Activated effector memory CD4-positive, alpha-beta T cell treated with Interleukin-2 at 50 U/mL for 16 hours (primary cell): ENCODE measurements around the gene SPC24.
"Not testable (repeated sequence)": the region's sequence is repeated elsewhere in the genome, so short reads cannot be mapped to it uniquely, and the experiment has no call there.

Experiments used
- DNase-seq: peaks from one replicate; pipeline ENCODE4 v3.0.0-alpha.2; 2020

SPC24 gene

DNA sequence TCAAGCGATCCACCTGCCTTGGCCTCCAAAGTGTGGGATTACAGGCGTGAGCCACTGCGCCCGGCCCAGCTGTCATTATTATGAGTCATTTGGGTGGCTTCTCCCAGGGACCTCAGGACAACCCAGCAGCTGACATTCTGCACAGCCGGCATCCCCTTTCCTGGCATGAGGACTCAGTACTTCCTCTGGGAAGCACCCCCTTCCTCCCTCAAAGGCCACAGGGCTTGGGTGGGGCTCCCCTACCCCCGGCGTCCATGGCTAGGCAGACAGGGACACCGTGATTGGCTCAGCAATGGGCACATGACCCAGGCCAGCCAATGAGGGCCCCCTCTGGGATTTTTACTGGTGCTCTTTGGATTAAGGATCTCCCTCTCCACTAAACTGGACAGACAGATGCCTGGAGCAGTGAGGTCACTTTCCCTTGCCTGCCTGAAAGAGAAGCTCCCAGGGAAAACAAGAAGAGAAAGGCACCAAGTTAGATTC is 35.7 kb upstream of the SPC24 start:
- no peak for DNase-seq

DNA sequence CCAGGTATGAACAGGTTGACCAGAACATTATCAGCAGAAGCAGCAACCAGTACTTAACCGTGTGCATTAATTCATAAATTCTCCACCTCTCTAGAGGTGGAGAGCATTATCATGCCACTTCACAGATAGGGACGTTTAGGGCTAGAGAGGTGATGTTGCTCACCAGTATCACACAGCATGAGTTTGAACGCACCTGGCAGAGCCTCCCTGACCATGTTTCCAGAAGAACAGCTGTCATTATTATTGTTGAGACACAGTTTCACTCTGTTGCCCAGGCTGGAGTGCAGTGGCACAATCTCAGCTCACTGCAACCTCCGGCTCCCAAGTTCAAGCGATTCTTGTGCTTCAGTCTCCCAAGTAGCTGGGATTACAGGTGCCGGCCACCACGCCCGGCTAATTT is 34.9 kb upstream of the SPC24 start:
- DNase-seq, result no peak

DNA sequence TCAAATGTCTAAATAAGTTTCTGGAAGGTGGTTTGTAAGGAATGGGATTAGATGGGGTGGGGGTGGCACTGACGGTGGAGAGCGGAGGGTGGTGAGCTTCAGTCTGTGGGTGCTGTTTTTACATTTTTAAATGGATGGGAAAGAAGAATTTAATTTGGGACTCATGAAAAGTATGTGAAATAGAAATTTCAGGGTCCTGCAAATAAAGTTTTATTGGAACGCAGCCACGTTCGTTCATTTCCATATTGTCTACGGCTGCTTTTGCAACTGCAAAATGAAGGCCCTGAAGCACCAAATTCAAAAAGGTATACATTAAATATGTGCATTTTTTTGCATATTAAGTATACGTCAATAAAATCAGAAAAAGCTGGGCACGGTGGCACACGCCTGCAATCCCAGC is 31.9 kb upstream of the SPC24 start:
- DNase-seq, result no peak

DNA sequence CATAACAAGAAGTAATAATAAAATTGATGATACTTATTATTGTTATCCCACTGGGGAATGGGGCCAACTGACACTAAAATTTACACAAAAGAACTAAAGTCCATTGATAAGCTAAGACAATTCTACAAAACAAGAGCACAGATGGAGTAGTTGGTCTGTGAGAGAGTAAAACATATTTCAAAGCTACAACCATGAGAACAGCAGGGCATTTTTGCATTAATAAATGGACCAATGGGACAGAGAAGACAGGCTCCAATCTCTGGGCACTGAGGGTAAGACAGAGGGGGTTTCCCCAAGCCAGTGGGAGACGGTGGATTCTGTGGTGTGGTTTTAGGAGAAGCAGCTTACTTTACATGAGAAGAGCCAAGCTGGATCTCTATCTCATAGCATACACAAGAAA is 27.4 kb upstream of the SPC24 start:
- no peak for DNase-seq

DNA sequence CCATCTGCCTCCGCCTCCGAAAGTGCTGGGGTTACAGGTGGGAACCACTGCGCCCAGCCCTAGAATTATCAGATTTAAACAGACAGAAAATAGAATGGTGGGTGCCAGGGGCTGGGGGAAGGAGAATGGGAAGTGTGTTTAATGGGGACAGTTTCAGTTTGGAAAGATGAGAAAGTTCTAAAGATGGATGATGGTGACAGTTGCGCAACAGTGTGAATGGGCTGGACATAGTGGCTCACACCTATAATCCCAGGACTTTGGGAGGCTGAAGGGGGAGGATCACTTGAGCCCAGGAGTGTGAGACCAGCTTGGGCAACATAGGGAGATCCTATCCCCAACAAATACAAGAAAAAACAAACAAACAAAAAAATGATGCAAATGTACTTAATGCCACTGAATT is 25.9 kb upstream of the SPC24 start:
- DNase-seq, result no peak

DNA sequence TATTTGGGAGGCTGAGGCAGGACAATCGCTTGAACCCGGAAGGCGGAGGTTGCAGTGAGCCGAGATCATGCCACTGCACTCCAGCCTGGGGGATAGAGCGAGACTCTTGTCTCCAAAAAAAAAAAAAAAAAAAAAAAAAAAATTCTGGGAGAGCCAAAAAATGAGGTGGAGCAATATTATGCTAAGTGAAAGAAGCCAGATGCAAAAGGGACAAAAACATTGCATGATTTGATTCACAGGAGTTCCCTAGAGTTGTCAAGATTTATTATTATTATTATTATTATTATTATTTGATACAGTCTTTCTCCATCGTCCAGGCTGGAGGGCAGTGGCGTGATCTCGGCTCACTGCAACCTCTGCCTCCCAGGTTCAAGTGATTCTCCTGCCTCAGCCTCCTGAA is 25.4 kb upstream of the SPC24 start:
- DNase-seq, result not testable (repeated sequence)

DNA sequence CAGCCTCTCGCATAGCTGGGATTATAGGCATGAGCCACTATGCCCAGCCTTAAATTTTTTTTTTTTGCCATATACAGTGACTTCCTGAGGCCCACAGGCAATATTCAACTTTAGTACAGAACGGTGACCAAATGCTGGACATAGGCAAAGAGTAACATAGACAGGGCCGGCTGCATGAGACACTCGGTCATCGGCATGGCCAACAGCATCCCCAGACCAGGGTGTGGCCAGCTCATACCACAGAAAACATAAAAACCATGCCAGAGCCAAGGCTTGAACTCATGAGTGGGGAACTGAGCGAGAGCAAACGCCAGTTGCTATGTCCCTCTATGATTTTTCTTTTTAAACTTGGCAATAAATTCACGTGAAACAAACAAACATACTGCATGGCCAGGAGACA is 24.8 kb upstream of the SPC24 start:
- no peak for DNase-seq

DNA sequence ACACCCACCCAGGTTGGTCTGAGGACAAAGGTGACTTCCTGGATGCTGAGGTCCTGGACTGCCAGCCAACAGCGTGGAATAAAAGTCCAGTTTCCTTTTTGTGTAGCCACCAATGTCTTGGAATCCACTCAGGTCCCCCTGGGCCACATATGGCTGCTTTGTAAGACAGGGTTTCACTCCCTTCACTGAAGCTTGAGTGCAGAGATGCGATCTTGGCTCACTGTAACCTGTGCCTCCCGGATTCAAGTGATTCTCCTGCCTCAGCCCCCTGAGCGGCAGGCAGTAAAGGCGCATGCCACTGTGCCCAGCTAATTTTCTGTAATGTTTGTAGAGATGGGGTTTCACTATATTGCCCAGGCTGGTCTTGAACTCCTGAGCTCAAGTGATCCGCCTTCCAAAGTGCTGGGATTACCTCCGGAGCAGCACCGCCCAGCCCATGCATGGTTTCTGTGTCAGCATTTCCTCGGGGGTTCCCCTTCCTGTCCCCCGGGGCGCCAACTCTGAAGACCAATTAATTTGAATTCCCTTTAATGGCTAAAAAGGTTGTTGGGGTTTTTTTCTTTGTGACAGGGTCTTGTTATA is 24.2 kb upstream of the SPC24 start:
- no peak for DNase-seq

DNA sequence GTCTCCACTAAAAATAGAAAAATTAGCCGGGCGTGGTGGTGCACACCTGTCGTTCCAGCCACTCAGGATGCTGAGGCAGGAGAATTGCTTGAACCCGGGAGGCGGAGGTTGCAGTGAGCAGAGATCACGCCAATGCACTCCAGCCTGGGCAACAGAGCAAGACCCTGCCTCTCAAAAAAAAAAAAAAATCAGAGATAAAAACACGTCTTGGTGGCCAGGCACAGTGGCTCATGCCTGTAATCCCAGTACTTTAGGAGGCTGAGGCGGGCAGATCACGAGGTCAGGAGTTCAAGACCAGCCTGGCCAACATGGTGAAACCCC is 23.5 kb upstream of the SPC24 start:
- not testable (repeated sequence) for DNase-seq

DNA sequence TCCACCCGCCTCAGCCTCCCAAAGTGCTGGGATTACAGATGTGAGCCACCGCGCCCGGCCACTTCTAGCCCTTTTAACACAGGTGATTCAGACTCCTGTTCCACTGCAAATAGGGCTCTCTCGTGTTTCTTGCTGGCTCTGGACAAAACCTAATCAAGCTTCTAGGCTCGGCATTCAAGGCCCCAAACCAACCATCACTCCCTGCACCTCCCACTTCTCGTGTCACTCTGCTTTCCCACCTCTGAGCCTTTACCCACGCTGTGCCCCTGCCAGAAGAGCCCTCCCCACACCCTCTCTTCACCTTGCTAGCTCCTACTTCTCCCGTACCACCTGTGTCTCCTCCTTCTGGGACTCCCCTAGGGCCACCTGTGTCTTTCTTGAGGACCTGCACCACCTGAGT is 22.0 kb upstream of the SPC24 start:
- no peak for DNase-seq

DNA sequence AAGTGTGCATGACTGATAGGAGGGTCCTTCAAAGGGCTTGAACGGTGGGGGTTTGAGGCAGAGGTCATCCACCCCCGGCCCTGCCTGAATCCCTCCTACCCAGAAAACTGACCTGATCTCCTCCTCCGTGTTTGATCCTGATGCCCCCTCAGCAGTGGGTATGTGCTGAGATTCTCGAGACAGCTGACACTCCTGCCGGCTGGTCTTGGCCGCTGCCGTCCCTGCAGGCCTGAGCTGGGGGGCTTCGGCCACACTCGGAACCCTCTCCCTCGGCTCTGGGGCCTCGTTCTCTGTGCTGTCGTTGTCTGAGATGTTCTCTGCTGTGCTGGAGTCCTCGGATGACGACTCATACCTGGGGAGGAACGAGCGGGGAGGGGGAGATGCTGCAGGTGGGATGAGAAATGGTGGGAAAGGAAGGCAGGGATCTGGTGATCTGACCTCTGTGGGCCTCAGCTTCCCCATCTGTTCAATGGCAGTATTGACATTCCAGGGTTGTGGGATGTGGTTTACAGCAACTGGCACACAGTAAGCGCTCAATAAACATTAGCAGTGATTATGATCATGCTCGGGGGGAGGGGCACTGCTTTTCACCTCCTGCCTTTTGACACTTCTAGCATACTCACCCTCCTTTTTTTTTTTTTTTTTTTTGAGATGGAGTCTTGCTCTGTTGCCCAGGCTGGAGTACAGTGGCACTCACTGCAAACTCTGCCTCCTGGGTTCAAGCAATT is 21.0 kb upstream of the SPC24 start:
- no peak for DNase-seq

DNA sequence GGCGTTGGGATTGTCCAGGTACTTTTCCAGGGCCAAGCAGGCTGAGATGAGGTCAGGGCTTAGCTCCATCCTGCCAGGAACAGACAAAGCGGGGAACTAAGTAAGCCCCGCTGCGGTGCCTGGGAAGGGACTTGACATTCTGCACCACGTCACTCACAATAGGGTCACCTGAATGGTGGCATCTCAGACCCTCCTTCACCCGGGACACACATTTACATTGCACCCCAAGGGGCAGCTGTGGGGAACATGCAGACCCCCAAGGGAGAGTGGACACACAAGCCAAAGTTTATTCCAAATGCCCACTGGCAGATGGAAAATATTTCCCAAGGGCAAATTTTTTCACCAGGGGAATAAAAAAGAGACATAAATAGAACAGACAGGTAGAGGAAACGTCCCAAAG is 20.3 kb upstream of the SPC24 start:
- no peak for DNase-seq

DNA sequence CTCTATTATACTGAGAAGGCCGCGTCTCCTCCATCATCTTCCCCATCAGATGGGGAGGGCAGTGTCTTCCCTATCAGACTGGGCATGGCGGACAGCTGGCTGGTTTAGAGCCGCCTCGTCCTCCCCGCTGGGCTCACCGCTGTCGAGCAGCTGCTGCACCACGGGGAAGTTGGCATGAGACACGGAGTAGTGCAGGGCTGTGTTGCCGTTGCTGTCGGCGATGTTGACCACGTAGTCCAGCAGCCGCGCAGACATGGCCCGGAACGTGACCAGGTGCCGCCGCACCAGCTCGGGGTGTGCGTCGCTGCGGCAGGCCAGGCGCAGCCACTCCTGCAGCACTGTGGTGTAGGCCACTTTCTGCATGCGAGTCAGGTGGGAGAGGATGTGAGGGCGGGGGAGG is 18.8 kb upstream of the SPC24 start:
- no peak for DNase-seq

DNA sequence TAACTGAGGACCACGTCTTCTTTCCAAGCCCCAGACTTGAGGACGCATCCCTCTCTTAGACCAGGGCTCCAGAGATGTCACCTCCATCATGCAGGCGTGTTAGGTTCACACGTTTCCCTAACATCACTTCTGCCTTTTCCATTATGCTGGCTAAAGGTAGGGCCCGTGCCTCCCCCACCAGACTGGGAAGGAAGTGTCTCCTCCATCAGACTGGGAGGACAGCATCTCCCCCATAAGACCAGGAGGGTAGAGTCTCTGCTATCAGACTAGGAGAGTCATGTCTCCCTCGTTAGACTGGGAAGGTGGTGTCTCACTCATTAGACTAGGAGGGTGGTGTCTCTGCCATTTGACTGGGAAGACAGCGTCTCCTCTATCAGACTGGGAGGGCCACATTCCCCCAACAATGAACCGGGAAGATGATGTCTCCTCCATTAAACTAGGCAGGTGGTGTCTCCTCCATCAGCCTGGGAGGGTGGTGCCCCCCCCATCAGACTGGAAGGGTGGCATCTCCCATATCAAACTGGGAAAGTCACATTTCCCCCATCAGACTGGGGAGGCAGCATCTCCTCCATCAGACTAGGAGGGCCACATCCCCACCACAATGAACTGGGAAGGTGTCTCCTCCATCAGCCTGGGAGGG is 18.1 kb upstream of the SPC24 start:
- DNase-seq, result no peak

DNA sequence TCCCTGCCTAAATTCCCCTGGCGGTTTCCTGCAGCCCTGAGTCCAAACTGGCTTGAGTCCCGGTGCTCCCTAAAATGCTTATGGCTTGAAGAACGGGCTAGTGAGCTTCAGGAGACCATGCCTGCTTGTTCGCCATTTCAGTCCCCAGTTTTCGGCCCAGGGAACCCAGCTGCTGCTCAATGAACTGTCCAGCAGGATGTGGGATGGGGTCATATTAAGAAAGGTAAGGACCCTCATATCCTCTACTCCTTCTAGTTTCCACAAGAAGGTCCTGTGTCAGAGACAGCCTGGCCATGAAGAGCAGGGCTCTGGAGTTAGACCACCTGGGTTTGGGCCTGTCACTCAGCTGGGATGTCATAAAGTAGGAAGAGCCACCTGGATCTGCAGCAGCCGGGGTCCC is 17.0 kb upstream of the SPC24 start:
- no peak for DNase-seq

DNA sequence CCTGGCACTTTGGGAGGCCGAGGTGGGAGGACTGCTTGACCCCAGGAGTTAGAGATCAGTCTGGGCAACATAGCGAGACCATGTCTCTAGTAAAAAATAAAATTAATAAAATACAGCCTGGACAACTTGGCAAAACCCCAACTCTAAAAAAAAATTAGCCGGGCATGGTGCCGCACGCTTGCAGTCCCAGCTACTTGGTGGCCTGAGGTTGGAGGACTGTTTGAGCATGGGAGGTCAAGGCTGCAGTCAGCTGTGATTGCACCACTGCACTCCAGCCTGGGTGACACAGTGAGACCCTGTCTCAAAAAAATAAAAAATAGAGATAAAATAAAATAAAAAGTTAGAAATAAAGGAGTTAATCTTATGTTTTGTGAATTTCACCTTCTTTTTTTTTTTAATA is 15.6 kb upstream of the SPC24 start:
- DNase-seq, result no peak

DNA sequence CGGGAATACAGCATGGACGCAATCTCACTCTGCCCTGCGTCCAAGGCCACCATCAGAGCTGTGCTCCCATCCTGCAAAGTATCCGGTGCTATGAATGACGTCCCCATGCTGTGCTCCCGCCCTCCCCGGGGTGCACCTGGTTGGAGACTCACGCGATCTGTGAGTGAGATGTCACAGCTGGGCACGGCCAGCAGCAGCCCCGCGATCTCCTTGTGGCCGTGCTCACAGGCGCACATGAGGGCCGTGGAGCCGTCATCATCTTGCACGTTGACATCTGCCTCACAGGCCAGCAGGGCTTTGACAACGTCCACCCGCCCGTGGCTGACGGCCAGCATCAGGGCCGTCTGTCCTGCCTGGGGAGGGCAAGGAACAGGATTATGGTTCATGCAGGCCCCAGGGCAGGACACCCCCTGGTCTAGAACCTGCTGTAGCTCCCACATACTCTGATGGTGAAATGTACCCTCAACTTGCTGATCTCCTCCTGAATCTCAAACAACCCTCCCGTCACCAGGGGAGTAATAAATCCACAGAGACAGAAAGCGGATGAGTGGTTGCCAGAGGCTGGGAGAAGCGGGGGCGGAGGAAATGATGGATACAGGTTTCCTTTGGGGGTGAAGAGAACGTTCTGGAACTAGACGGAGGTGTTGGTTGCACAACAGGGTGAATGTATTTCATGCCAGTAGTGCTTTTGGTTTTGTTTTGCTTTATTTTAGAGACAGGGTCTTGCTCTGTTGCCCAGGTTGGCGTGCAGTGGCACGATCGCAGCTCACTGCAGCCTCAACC is 14.5 kb upstream of the SPC24 start:
- DNase-seq, result no peak

DNA sequence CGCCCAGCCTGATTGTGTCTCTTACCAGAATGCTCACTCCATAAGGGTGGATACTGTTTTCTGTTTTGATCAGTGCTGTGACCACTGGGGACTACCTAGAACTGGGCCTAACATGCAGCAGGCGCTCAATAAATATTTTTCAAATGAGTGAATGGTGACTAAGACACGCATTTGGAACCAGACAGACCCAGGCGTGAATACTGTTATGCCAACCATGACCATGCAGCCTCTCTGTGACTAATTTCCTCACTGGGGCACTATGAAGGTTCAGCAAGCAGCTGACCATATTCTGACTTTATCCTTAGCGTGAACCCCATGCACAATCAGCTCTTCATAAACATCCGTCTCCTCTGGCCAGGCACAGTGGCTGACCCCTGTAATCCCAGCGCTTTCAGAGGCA is 13.0 kb upstream of the SPC24 start:
- no peak for DNase-seq

DNA sequence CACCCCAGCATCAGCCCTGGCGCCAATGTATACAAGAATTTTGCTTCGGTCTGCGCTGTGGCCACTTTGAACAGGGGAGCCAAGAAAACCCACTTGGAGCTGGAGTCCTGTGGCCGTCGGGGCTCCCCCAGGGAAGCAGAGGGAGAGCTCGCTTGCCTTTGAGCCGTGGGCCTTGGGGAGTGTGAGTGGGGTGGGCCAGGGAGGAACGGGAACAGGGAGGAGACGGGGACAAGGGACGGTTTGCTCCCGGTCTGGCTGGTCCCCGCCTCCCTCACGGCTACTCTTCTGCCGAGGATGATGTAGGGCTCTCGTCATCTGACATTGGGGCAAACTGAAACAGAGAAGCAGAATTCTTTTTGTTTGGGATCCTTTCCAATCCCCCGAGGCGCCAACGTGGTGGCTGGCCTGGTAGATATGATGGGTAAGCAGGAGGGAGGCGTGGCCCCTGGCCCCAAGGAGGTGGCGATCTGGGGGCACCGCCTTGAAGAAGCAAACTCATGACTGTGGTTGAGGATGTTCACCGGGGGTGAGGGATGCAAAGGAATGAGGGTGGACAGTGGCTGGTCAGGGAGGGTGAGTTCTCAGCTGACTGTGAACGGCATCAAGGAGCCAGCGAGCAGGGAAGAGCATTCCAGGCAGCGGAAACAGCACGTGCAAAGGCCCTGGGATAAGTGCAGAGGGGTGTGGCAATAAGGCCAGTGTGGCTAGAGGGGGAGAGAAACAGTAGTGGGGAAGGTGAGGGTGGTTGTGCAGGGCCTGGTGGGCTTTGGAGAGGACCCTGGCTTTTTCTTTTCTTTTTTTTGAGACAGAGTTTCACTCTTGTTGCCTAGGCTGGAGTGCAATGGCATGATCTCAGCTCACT is 10.9 kb upstream of the SPC24 start:
- no peak for DNase-seq

DNA sequence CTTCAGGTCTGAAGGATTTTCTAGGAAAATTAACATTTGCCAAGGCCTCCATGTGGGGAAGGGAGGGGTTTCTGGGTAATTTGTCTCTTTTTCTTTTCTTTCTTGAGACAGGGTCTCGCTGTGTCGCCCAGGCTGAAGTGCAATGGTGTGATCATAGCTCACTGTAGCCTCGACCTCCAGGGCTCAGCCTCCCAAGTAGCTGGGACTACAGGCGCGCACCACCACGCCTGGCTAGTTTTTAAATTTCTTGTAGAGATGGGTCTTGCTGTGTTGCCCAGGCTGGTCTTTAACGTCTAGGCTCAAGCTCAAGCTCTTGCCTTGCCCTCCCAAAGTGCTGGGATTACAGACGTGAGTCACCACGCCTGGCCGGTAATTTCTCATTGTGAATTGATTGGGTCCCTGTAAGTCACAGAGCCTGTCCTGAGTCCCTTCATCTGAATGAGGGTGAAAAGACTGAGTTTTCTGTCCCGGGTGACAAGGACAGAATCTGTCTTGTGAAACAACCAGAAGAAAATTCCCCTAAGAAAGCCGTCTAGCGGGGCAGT is 10.0 kb upstream of the SPC24 start:
- DNase-seq, result no peak

DNA sequence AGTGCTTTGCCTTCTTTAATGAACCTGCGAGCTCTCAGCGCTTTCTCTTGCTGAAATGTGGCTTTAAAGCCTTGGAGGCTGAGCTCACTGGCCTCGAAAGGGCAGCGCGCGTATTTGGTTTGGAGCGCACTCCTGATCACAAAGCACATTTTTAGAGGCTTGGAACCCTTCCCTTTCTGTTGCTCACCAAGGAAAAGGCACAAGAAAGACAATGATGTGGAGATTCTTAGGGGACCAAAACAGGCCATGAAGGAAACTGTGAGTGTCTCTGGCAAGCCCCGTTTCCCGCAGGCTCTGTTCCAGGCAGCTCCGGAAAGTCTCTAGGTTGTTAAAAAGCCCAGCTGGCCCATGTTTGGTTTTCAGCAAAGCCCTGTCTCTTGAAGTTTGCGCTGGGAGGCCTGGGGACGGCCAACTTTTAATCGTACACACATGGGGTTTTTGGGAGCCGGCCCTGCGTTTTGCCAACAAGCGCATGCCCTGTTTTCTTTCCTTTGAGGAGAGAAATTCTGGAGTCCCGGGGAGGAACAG is 9.4 kb upstream of the SPC24 start:
- DNase-seq, result no peak

DNA sequence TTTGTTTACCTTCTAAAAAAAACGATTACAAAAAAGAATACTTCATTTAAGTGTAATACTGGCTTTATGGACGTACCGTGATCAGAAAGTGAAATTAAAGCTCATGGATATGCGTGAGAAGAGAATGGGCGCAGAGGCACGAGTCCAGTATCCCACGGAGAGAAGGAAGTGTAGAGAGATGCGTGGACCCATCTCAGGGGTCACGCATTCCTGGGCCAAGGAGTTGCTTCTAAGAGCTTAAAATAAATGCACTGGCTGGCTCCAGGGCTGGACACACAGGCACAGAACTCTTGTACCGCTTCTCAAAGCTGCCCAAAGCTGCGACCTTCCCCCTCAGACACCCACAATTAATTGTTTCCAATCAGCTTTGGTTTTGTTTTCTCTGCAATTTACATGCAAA is 8.7 kb upstream of the SPC24 start:
- no peak for DNase-seq

DNA sequence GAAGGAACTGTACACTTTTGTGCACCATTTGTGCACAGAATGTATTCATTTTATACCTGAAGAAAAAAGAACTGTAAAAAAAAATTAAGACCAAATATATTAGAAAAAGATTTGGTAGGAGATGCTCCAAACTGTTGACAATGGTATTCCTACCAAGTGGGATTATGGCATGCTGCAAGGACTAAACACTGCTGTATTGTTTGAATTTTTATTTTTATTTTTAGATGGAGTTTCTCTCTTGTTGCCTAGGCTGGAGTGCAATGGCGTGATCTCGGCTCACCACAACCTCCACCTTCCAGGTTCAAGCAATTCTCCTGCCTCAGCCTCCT is 4.8 kb upstream of the SPC24 start:
- not testable (repeated sequence) for DNase-seq
